ENCODE data around the gene ZNF318.
A peak's percentile ranks its signal among the peaks of the same experiment; 100 is the strongest.

Gene ZNF318

GRCh38 chr6:43299338-43300293 is 69.8 kb downstream of the ZNF318 start:
- no peak for DNase-seq

- DNase-seq: no peak
Observed at GRCh38 chr6:43298565-43299337, 70.7 kb downstream of the ZNF318 start.

- DNase-seq: peak; percentile 15
Observed at GRCh38 chr6:43297644-43298564, 71.5 kb downstream of the ZNF318 start, which contains the start of gene SLC22A7. TSS of gene SLC22A7 (plus strand) at chr6:43298260. CDS start at chr6:43298359, 99 bp downstream.

GRCh38 chr6:43296780-43297497 is 72.5 kb downstream of the ZNF318 start:
- DNase-seq: no peak

- DNase-seq: no peak
Observed at GRCh38 chr6:43295456-43295855, 74.0 kb downstream of the ZNF318 start.

GRCh38 chr6:43294536-43294935 is 74.9 kb downstream of the ZNF318 start:
- no peak for DNase-seq

GRCh38 chr6:43293698-43294097 is 75.7 kb downstream of the ZNF318 start:
- no peak for DNase-seq

- no peak for DNase-seq
Observed at GRCh38 chr6:43292763-43293318, 76.6 kb downstream of the ZNF318 start.

GRCh38 chr6:43292341-43292740 is 77.1 kb downstream of the ZNF318 start:
- DNase-seq: no peak

- DNase-seq: no peak
Observed at GRCh38 chr6:43291708-43292107, 77.7 kb downstream of the ZNF318 start.

- no peak for DNase-seq
Observed at GRCh38 chr6:43290905-43291355, 78.5 kb downstream of the ZNF318 start.

GRCh38 chr6:43290339-43290904 is 79.0 kb downstream of the ZNF318 start:
- no peak for DNase-seq

- no peak for DNase-seq
Observed at GRCh38 chr6:43287717-43288679, 81.4 kb downstream of the ZNF318 start.

- no peak for DNase-seq
Observed at GRCh38 chr6:43286980-43287716, 82.3 kb downstream of the ZNF318 start.

GRCh38 chr6:43286456-43286979 is 82.9 kb downstream of the ZNF318 start:
- DNase-seq: no peak
